GM18520 (cell line): ENCODE results near the gene IQCH.

Source experiments
- ATAC-seq: cut with Tn5 transposase; IDR thresholded peaks from one replicate; pipeline ENCODE4 v1.9.1; 2021; ENCODE audit not compliant: unreplicated experiment

The IQCH gene

DNA sequence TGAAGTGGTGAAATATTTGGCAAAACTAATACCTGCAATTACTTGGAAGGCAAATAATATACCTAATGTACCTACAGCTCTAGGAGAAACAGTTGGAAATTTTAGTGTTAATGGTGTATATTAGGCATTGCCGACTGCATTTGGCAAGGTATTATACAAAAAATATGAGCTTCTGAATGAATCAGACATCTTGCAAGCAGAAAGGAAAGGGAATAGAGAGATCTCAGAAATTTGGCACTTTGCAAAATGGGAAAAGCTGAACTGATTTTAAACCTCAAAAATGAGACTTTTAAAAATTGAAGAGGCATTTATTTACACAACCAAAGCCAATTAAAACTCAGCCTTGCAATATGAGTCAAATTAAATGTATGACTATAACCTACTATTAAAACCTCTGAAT, 226.2 kb downstream of the IQCH start:
- ATAC-seq: no peak

GRCh38 chr15:67481680-67482079, 227.1 kb downstream of the IQCH start:
- ATAC-seq: no peak

GRCh38 chr15:67495585-67495984, 241.0 kb downstream of the IQCH start:
- no peak for ATAC-seq

GRCh38 chr15:67501177-67501835, 246.7 kb downstream of the IQCH start:
- no peak for ATAC-seq

- ATAC-seq: no peak
Observed at GRCh38 chr15:67501836-67502461, 247.4 kb downstream of the IQCH start.

DNA sequence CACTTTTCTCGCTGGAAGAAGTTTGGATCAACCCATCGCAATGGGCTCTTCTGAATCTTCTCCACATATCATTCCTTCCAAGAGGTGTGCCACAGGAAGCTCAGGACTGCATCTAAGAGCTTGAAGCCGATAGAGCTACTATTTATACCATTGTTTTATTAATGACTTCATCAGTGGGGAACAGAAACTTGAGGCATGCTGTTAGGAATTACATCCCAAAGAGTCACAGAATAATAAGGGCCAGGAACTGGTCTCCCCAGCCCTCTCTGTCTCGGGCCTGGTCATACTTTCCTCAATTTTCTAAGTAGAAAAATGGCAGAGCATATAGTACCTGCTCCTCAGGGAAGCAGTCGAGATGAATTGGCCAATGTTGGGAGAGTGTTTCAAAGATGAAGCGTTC, 249.5 kb downstream of the IQCH start:
- ATAC-seq: no peak

DNA sequence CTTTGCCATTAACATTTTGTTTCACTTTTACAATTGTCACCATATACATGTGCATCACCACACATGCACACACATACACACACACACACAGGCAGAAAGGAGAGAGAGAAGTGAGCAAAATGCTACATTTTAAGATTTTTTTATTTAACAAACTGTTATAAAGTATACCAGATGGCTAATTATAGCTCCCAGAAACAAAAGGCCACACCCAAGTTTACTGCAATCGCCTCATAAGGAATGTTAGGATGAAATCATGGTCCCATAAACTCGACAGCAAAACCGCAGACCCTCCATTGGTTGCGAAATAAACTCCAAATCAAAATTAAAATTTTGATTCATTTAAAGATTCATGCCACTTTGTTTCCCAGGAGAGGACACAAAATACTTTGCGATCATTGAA, 250.2 kb downstream of the IQCH start:
- no peak for ATAC-seq

DNA sequence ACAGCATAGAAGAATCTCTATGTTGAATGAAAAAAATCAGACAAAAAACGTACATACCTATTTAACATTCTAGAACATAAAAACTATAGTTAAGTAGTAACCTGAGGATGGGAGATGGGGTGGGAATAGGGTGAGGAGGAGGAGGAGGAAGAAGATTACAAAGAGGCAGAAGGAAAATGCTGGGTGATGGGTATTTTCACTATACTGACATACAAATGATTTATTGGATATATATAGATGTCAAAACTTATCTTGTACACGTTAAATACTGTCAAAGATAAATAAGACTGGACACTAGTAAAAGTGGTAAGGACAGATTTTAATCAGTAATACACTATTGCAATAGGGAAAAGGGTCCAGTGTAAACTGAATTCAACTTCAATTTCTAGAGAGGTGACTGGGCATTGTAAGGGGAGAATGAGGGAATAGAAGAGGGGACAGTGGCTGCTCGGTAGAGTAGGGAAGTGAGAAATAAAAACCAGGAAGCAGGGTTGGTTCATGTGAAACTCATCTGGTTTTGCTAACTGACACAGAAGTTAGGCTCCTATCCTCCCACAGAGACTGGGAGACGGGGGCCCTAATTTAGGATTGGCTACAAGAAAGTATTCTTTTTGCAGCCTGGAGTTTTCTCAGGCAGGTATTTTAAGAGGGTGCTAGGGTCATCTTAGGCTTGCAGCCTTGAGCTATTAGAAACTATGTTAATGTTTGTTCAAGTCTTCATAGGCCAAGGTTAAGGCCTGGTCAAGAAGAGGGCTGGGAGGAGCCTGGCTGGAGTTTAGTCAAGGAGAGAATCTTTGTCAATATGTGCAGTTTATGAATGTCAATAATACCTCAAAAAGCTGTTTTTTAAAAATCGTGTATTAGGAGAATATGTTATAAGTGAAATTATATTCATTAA, 251.3 kb downstream of the IQCH start:
- ATAC-seq: no peak

DNA sequence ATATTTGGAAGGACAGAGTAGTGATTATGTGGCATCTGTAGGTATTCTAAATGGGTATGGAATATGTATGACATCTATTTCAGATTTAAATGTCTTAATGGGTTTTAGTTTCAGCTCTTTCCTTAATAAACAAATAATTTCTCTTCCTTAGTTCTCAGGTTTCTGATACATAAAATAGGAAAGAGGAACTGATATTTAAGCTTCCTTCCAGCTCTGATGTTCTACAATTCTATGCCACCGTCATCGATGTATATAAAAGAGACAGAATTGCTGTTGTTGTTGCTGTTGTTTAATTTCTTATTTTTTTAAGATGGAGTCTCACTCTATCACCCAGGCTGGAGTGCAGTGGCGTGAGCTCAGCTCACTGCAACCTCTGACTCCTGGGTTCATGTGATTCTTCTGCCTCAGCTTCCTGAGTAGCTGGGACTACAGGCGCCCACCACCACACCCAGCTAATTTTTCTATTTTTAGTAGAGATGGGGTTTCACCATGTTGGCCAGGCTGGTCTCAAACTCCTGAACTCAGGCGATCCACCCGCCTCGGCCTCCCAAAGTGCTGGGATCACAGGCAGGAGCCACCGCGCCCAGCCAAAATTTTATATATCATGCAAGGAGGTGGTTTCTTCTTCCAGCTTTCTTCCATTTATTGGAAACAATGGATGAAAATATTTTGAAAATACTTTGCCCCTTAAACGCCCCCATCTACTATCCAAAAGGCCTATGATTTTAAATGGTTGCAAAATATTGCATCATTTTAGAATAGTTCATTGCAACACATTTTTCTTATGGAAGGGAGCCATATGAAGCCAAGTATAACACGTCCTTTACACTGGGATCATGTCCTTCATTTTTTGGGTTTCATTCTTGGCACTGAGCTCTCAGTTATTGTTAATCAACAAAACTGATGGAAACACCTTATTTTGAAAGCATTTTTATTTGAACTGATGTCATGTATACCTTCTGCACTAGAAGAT, 252.5 kb downstream of the IQCH start:
- no peak for ATAC-seq

DNA sequence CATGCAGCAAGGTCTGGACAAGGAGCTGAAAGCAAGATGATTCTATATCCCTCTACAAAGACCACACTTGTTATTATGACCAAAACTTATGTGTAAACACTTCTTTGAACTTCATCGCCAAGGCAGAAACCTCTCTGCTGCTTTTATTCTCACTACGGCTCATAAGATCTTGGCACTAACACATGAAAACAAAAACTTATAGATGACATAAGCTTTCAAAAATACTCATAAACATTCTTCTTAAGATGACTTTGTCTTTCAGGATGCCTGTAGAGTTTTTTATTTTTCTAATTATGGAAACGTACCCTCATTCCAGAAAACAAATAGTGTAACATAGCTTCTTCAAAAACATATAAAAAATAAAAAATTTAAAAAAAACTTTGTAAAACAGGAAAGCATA, 253.8 kb downstream of the IQCH start:
- no peak for ATAC-seq

DNA sequence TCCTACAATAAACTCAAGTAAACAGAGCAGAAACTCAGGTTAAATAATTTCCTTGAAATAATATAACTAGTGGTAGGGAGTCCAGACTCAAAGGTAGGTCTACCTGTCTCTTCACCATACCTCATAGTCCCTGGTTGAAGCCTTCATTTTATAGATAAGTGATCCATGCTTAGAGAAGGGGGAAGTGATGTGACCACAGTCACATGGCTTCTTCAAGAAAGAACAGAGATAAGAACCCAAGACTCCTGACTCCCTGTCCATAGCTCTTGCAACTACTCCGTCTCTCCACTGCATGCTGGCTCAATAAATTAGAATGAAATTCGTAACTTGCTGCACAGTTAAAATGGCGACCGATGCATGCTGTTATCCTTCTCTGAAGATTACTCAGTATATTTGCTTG, 255.3 kb downstream of the IQCH start:
- ATAC-seq: no peak

DNA sequence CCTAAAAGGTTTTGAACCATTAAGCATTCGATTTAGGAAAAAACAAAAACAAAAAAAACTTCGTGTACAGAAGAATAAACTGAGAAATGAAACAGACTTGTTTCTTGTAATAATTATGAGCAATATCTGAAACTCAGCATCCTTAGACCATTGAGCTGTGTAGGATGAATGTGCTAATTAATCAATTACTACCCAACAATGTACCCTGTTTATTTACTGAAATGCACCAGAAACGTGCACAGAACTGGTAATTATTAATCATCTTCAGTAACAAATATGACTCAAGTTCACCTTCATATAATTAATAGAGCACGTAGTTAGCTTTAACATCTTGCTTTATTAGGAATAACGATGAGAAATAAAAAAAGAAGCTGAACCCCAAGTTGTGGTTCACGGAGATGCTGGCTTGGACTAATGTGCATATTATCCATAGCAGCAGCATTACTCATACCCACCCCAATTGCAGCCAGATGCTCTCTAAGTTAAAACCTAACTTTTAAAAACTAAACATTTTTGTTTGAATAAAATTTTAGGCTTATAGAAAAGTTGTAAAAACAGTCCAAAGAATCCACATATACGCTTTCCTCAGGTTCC, 256.1 kb downstream of the IQCH start:
- no peak for ATAC-seq

- ATAC-seq: no peak
Observed at GRCh38 chr15:67511606-67512005, 257.0 kb downstream of the IQCH start.

- no peak for ATAC-seq
Observed at GRCh38 chr15:67512140-67512539, 257.6 kb downstream of the IQCH start.

DNA sequence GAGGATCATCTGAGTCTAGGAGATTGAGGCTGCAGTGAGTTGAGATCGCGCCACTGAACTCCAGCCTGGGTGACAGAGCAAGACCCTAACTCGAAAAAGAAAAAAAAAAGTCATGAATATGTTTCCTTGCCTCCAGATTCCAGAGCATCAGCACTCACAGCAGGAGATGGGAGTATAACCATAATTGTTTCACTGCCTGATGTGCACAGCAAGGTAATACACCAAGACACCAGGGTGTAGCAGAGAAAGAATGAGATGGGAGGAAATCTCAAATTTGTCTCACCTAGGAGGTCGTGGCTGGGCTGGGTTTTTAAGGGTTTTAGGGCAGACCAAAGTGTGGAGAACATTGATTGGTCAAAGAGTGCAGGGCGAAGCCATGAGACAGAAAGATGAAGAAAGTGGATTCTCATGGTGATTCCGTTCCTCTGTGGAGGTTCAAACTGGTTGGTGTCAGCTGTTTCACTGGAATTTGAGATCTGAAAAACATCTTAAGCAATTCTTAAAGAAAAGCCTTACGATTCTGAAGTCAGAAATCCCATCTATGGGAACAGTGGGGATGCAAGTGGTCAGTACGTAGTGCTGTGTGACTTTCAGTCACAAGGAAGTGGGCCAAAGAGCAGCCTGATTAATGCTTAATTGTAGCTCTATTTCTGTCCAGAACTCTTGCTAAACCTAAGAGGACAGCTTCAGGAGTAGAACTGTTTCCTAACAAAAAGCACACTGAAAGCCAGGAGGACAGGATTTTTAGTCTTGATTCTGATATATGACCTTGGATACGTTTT, 258.5 kb downstream of the IQCH start:
- ATAC-seq: no peak

DNA sequence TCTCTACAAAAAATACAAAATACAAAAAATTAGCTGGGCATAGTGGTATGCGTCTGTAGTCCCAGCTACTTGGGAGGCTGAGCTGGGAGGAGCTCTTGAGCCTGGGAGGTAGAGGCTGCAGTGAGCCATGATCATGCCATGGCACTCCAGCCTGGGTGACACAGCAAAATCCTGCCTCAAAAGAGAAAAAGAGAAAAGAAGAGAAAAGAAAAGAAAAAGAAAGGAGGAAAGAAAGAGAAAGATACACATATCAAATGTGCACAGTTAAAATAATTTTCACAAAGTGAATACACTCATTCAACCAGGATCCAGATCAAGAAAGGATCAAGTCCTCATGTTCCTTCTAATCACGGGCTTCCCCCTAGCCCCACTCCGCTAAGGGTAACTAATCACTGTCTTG, 260.5 kb downstream of the IQCH start:
- no peak for ATAC-seq

DNA sequence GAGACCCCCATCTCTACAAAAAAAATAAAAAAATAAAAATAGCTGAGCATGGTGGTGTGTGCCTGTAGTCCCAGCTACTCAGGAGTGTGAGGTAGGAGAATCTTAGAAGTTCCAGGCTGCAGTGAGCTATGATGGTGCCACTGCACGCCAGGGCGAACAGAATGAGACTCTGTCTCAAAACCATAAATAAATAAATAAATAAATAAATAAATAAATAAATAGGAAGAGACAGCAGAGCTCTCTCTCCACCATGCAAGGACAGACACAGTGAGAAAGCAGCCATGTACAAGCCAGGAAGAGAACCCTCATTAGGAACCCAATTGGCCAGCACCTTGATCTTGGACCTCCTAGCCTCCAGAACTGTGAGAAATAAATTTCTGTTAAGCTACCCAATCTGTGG, 261.0 kb downstream of the IQCH start:
- ATAC-seq: no peak

GRCh38 chr15:67520321-67521028, 265.9 kb downstream of the IQCH start:
- ATAC-seq: no peak
